HG03439 (cell line): ENCODE data around the gene CYTH3.
A peak's percentile ranks its signal among the peaks of the same experiment; 100 is the strongest.
"Not testable (repeated sequence)": the region's sequence is repeated elsewhere in the genome, so short reads cannot be mapped to it uniquely, and the experiment has no call there.

Source experiments
- ATAC-seq: cut with Tn5 transposase; IDR thresholded peaks from one replicate; pipeline ENCODE4 v1.9.1; 2021; ENCODE audit warnings: mild to moderate bottlenecking, moderate library complexity; ENCODE audit not compliant: unreplicated experiment

Gene CYTH3, protein sequence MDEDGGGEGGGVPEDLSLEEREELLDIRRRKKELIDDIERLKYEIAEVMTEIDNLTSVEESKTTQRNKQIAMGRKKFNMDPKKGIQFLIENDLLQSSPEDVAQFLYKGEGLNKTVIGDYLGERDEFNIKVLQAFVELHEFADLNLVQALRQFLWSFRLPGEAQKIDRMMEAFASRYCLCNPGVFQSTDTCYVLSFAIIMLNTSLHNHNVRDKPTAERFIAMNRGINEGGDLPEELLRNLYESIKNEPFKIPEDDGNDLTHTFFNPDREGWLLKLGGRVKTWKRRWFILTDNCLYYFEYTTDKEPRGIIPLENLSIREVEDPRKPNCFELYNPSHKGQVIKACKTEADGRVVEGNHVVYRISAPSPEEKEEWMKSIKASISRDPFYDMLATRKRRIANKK

GRCh38 chr7:6272481-6273323, at the start of gene CYTH3:
Gene CYTH3 (minus strand): TSS chr7:6272624. CDS start chr7:6272507, 117 bp downstream.
- ATAC-seq = peak; percentile 79

DNA sequence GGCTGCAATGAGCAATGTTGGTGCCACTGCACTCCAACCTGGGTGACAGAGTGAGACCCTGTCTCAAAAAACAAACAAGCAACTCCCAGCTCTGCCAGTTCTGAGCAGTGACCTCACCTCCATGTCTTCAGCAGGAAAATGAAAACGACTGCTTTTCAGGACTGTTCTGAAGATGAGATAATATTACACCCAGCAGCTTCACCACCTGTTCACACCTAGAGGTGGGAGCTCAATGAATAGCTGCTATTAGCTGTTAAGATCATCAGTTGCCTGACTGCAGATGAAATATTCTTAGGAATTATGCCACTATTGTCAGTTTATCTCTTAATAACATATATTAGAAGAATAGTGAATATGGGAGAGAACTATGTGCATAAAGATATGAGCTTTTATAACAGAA, 48.4 kb upstream of the CYTH3 start:
- no peak for ATAC-seq

DNA sequence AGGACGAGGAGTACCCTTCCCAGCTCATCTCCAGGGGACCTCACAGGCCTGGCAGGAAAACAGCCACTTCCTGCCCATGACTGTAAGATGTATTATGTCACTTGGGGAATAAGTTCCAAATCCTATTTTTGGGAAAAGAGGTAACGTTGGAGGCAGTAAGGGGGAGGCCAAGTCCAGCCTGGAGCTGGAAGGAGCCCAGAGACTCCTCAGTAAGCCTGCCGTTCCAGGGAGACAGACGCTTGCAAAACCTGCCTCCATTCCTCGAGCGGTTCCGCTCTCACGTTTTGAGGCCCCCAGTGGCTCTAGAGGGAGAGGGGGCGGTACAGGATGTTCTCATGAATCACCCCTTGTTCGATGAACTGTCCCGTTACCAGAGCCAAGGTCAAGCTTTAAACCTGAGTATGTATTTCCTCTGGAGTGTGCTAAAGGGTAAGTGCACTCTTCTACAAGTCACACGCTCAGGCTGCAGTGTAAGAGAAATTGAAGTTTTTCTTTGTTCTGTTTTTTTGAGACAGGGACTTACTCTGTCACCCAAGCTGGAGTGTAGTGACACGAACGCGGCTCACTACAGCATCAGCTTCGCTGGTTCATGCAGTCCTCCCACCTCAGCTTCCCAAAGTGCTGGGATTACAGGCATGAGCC, 45.5 kb upstream of the CYTH3 start:
- no peak for ATAC-seq

DNA sequence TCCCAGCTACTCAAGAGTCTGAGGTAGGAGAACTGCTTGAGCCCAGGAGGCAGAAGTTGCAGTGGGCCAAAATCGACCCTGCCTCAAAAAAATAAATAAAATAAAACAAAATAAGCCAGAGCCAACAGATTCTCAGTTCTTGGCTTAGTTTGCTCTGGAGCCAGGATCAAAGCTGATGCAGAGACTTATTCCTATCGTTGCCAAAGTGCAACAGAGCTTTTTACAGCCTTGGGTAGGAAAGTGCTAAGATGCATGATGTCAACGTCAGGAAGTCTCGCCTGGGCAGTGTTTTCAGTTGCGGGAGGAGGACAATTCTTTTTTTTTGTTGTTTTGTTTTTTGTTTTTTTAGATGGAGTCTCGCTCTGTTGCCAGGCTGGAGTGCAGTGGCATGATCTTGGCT, 43.8 kb upstream of the CYTH3 start:
- ATAC-seq = no peak

DNA sequence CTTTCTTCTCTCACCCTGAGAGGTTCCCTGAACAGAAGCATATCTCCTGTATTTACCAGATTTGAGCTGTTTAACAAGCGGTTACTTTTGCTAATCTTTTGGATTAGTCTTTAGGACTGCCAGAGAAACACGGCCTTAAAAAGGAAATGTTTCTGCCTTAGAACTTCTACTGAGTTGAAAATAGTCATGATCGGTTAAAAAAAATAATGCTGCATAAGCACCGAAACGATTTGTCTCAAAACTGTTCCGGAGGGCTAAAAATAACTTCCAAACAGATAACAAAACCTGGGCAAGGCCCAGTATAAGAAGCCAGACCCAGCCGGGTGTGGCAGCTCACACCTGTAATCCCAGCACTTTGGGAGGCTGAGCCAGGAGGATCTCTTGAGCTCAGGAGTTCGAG, 43.3 kb upstream of the CYTH3 start:
- ATAC-seq = no peak

GRCh38 chr7:6310271-6310993, 38.0 kb upstream of the CYTH3 start:
- ATAC-seq = no peak

- no peak for ATAC-seq
These were observed 35.3 kb upstream of the CYTH3 start for GRCh38 chr7:6307762-6308161.

DNA sequence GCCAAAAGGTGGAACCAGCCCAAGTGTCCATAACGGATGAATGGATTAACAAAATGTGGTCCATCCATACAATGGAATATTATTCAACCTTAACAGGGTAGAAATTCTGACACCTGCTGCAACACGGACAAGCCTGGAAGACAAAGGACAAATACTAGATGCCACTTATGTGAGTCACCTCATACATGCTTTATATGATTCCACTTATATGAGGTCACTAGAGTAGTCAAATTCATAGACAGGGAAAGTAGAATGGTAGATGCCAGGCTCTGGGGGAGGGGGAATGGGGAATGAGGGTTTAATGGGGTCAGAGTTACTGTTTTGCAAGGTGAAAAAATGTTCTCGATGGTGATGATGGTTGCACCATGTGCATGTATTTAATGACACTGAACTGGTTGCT, 34.0 kb upstream of the CYTH3 start:
- no peak for ATAC-seq

GRCh38 chr7:6305330-6305729, 32.9 kb upstream of the CYTH3 start:
- ATAC-seq = no peak

DNA sequence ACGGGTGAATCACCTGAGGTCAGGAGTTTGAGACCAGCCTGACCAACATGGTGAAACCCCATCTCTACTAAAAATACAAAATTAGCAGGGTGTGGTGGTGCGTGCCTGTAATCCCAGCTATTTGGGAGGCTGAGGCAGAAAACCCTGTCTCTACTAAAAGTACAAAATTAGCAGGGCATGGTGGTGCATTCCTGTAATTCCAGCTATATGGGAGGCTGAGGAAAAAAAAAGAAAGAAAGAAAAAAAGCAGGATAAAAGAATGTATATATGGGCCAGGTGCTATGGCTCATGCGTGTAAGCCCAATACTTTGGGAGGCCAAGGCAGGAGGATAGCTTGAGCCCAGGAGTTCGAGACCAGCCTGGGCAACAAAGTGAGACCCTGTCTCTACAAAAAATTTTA, 29.0 kb upstream of the CYTH3 start:
- not testable (repeated sequence) for ATAC-seq

- no peak for ATAC-seq
These were observed 27.4 kb upstream of the CYTH3 start for GRCh38 chr7:6299774-6300173.

DNA sequence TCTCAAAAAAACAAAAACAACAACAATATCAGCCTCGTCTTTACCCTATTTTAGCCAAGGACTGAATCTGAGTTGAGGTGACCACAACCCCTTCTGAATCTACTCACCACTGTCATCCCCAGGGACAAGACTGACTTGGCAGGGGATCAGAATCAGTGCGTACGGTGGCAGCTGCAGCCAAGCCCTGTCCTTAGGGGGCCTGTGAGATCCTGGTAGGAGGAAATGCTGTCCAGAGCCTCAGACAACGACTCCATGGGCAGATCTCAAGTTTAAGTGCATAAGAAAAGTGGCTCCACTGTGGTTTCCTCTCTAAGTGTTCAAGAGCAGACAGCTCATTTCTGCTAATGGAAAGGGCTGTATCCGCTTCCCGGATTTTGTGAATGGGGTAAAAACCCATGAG, 22.4 kb upstream of the CYTH3 start:
- no peak for ATAC-seq

DNA sequence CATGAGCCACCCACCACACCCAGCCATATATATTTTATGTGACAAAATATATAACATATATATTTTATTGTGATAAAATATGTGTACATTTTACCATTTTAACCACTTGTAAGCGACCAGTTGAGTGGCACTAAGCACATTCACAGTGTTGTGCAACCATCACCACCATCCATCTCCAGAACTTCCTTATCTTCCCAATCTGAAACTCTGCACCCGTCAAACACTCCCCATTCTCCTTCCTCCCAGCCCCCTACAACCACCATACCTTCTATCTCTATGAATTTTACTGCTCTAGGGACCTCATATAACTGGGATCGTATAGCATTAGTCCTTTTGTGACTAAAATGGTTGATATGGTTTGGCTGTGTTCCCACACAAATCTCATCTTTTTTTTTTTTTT, 20.8 kb upstream of the CYTH3 start:
- ATAC-seq = no peak

DNA sequence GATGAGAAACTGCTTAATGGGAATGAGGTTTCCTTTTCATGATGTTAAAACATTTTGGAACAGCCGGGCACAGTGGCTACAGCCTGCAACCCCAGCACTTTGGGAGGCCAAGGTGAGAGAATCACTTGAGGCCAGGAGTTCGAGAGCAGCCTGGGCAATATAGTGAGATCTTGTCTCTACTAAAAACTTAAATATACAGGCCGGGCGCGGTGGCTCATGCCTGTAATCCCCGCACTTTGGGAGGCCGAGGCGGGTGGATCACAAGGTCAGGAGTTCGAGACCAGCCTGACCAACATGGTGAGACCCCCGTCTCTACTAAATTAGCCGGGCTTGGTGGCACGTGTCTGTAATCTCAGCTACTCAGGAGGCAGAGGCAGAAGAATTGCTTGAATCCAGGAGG, 19.5 kb upstream of the CYTH3 start:
- not testable (repeated sequence) for ATAC-seq

- no peak for ATAC-seq
These were observed 19.1 kb upstream of the CYTH3 start for GRCh38 chr7:6291531-6291930.

DNA sequence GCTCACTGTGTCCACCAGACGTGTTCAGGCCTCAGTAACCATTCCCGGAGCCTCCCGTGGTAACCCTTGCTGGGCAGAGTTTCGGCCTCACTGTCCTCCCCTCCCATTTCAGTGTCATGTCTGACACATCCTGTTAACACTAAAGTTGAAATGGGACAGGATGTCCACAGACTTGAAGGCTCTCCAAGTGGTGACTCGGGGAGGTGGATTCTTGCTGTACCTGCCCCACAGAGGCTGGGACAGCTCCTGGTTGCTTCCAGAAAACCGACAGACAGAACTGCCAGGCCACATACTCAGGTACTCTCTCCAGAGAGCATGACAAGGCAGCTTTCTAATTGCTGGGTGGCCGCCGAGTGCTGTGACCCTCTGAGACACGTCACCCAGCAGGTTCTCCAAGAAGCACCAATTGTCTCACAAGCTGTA, 17.9 kb upstream of the CYTH3 start:
- ATAC-seq = no peak

DNA sequence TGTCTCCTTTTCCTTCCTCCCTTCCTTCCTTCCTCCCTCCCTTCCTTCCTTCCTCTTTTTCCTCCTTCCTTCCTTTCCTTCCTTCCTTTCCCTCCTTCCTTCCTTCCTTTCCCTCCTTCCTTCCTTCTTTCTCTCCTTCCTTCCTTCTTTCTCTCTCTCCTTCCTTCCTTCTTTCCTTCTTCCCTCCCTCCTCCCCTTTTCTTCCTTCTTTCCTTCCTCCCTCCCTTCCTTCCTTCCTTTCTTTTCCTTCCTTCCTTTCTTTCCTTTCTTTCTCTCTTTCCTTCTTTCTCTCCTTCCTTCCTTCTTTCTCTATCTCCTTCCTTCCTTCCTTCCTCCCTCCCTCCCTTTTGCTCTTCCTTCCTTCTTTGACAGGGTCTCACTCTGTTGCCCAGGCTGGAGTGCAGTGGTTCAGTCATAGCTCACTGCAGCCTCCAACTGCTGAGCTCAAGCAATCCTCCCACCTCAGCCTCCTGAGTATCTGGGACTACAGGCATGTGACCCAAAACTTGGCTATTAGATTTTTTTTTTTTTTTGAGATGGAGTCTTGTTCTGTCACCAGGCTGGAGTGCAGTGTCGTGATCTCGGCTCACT, 15.9 kb upstream of the CYTH3 start:
- ATAC-seq = no peak

- ATAC-seq = no peak
These were observed 14.1 kb upstream of the CYTH3 start for GRCh38 chr7:6286486-6286885.

- ATAC-seq = no peak
These were observed 12.3 kb upstream of the CYTH3 start for GRCh38 chr7:6284461-6285360.

GRCh38 chr7:6284055-6284400, 11.6 kb upstream of the CYTH3 start:
- no peak for ATAC-seq
